H9 (cell line): ENCODE measurements around the gene RABGAP1L. TPM values are rescaled to one million over a fixed set of nuclear protein-coding genes. Genes with fewer than 3 reads are reported as not detected.

Experiments
- DNase-seq: peaks from one replicate; pipeline ENCODE4 v3.0.0-alpha.2; 2017
- H2AFZ ChIP-seq: one replicate; pipeline ENCODE4 v1.6.1; 2013; ENCODE audit warnings: mild to moderate bottlenecking, low read length, control low read depth, moderate library complexity
- H2AK5ac ChIP-seq: 2 replicates; pipeline ENCODE4 v1.6.1; 2013; ENCODE audit warnings: low read length, control low read depth, mixed read lengths; ENCODE audit not compliant: insufficient read length
- H2BK120ac ChIP-seq: one replicate; pipeline ENCODE4 v1.6.1; 2013; ENCODE audit warnings: low read depth, mild to moderate bottlenecking, low read length, control low read depth, inconsistent platforms; ENCODE audit not compliant: poor library complexity, severe bottlenecking
- H2BK12ac ChIP-seq: 2 replicates; pipeline ENCODE4 v1.6.1; 2013; ENCODE audit warnings: low read length, control low read depth, mixed read lengths, low read depth; ENCODE audit not compliant: insufficient read length
- H2BK15ac ChIP-seq: 2 replicates; pipeline ENCODE4 v1.6.1; 2013; ENCODE audit warnings: low read depth, low read length, control low read depth
- H2BK20ac ChIP-seq: one replicate; pipeline ENCODE4 v1.6.1; 2013; ENCODE audit warnings: low read depth, mild to moderate bottlenecking, low read length, control low read depth, inconsistent platforms; ENCODE audit not compliant: poor library complexity, severe bottlenecking
- H2BK5ac ChIP-seq: 2 replicates; pipeline ENCODE4 v1.6.1; 2013; ENCODE audit warnings: low read length, control low read depth, mixed read lengths; ENCODE audit not compliant: insufficient read length
- H3K14ac ChIP-seq: 2 replicates; pipeline ENCODE4 v1.6.1; 2013; ENCODE audit warnings: low read length, control low read depth; ENCODE audit not compliant: insufficient read depth
- H3K18ac ChIP-seq: 2 replicates; pipeline ENCODE4 v1.6.1; 2013; ENCODE audit warnings: low read depth, mild to moderate bottlenecking, mixed read lengths, low read length, control low read depth; ENCODE audit not compliant: insufficient read length
- H3K23ac ChIP-seq: 2 replicates; pipeline ENCODE4 v1.6.1; 2013; ENCODE audit warnings: low read length, control low read depth, mixed read lengths, low read depth; ENCODE audit not compliant: insufficient read length
- H3K23me2 ChIP-seq: 2 replicates; pipeline ENCODE4 v1.6.1; 2013; ENCODE audit warnings: low read depth, mild to moderate bottlenecking, mixed read lengths, low read length, control low read depth; ENCODE audit not compliant: insufficient read length, poor library complexity, severe bottlenecking
- H3K27ac ChIP-seq: 2 replicates; pipeline ENCODE4 v1.5.1; 2013; ENCODE audit warnings: low read length, control low read depth, mixed read lengths, low read depth; ENCODE audit not compliant: insufficient read length
- H3K27me3 ChIP-seq: 2 replicates; pipeline ENCODE4 v1.6.1; 2013; ENCODE audit warnings: low read length, control low read depth, inconsistent platforms; ENCODE audit not compliant: insufficient read depth
- H3K4ac ChIP-seq: 2 replicates; pipeline ENCODE4 v1.6.1; 2013; ENCODE audit warnings: low read depth, mild to moderate bottlenecking, control low read depth, inconsistent platforms, low read length, moderate library complexity
- H3K4me1 ChIP-seq: 2 replicates; pipeline ENCODE4 v1.6.1; 2013; ENCODE audit warnings: low read length, control low read depth, inconsistent platforms; ENCODE audit not compliant: insufficient read depth
- H3K4me2 ChIP-seq: 2 replicates; pipeline ENCODE4 v1.6.1; 2013; ENCODE audit warnings: low read length, control low read depth, mixed read lengths; ENCODE audit not compliant: insufficient read length, insufficient read depth
- H3K56ac ChIP-seq: 2 replicates; pipeline ENCODE4 v1.6.1; 2013; ENCODE audit warnings: low read depth, mild to moderate bottlenecking, mixed read lengths, low read length, control low read depth; ENCODE audit not compliant: insufficient read length
- H3K79me1 ChIP-seq: 2 replicates; pipeline ENCODE4 v1.6.1; 2013; ENCODE audit warnings: low read depth, mild to moderate bottlenecking, moderate library complexity, low read length, control low read depth, inconsistent platforms; ENCODE audit not compliant: insufficient read depth, poor library complexity, severe bottlenecking
- H3K79me2 ChIP-seq: 2 replicates; pipeline ENCODE4 v1.6.1; 2013; ENCODE audit warnings: low read length, control low read depth, inconsistent platforms; ENCODE audit not compliant: insufficient read depth
- H3K9ac ChIP-seq: 2 replicates; pipeline ENCODE4 v1.6.1; 2013; ENCODE audit warnings: low read length, control low read depth, mixed read lengths; ENCODE audit not compliant: insufficient read length; ENCODE audit errors: extremely low read depth
- H3K9me3 ChIP-seq: one replicate; pipeline ENCODE4 v1.6.1; 2013; ENCODE audit warnings: low read depth, low read length, inconsistent platforms; ENCODE audit not compliant: control insufficient read depth
- H3T11ph ChIP-seq: one replicate; pipeline ENCODE4 v1.6.1; 2013; ENCODE audit warnings: mild to moderate bottlenecking, low read length, control low read depth, inconsistent platforms
- H4K20me1 ChIP-seq: one replicate; pipeline ENCODE4 v1.6.1; 2013; ENCODE audit not compliant: control insufficient read depth, insufficient read length, insufficient read depth
- H4K5ac ChIP-seq: 2 replicates; pipeline ENCODE4 v1.6.1; 2013; ENCODE audit warnings: low read depth, mild to moderate bottlenecking, mixed read lengths, low read length, control low read depth; ENCODE audit not compliant: insufficient read length
- H4K8ac ChIP-seq: replicated peaks from 2 replicates; pipeline ENCODE4 v1.6.1; 2013; ENCODE audit warnings: low read length, control low read depth, mixed read lengths, low read depth; ENCODE audit not compliant: insufficient read length
- H4K91ac ChIP-seq: 2 replicates; pipeline ENCODE4 v1.6.1; 2013; ENCODE audit warnings: low read depth, mild to moderate bottlenecking, moderate library complexity, mixed read lengths, low read length, control low read depth; ENCODE audit not compliant: insufficient read length
- H3K27ac Mint-ChIP-seq, 3 experiments: 2 replicates in 2 of 3; 3 replicates in 1 of 3; pipeline ENCODE4 v1.8.0; 2020 to 2021; ENCODE audit warnings: mixed read lengths in 3 of 3, mild to moderate bottlenecking in 1 of 3, moderate library complexity in 1 of 3
- H3K27me3 Mint-ChIP-seq: 2 replicates; pipeline ENCODE4 v1.8.0; 2021; ENCODE audit warnings: low read depth, mild to moderate bottlenecking, moderate library complexity, mixed read lengths
- H3K36me3 Mint-ChIP-seq, 3 experiments: 2 replicates in 2 of 3; 3 replicates in 1 of 3; pipeline ENCODE4 v1.8.0; 2020 to 2021; ENCODE audit warnings: low read depth in 3 of 3, mixed read lengths in 3 of 3; ENCODE audit not compliant: insufficient read depth in 1 of 3
- H3K4me1 Mint-ChIP-seq, 2 experiments: 2 replicates each; pipeline ENCODE4 v1.8.0; 2020; ENCODE audit warnings: mixed read lengths in 2 of 2
- H3K4me3 Mint-ChIP-seq, 2 experiments: 2 replicates in 1 of 2; 3 replicates in 1 of 2; pipeline ENCODE4 v1.8.0; 2020 to 2021; ENCODE audit warnings: mild to moderate bottlenecking in 2 of 2, mixed read lengths in 2 of 2, moderate library complexity in 1 of 2
- H3K9me3 Mint-ChIP-seq, 2 experiments: 2 replicates in 1 of 2; 3 replicates in 1 of 2; pipeline ENCODE4 v1.8.0; 2020; ENCODE audit warnings: mild to moderate bottlenecking in 2 of 2, mixed read lengths in 2 of 2, moderate library complexity in 1 of 2
- CTCF ChIP-seq: fragments of 200-600 bp; sonication (generic); conservative IDR thresholded peaks from 3 replicates; pipeline ENCODE4 v1.8.0; 2021; ENCODE audit warnings: antibody characterized with exemption, mild to moderate bottlenecking
- WGBS: extraction: QIAGEN DNeasy Blood & Tissue Kit; methylation state at CpG from one replicate; pipeline ENCODE4 v1.1.7; 2013; ENCODE audit warnings: missing lambda C conversion rate, low lambda C conversion rate, mixed read lengths; ENCODE audit not compliant: insufficient read length; ENCODE audit errors: extremely low coverage; 5-methylcytosine and 5-hydroxymethylcytosine counted together
- total RNA-seq: library from RNA; stranded (reverse); gene quantifications from 2 replicates; pipeline ENCODE4 v1.2.1, GENCODE V29; 2021

Gene RABGAP1L
- total RNA-seq, 1 experiment from 2014 or later: 147 TPM

- no peaks in the 10 kb centered on the region; the same call in 1 of the 2 replicates for H3K27me3 Mint-ChIP-seq
Observed at GRCh38 chr1:174663358-174663757, 504.0 kb downstream of the RABGAP1L start.

More at GRCh38 chr1:174663358-174663757, 504.0 kb downstream of the RABGAP1L start:
- Histone ChIP-seq H3T11ph (no peak overlapping the region), H3K18ac (no peak overlapping the region), H4K20me1 (no peaks in the 10 kb centered on the region), H2BK12ac (no peak overlapping the region), H3K9ac (no peak overlapping the region), H2BK15ac (no peak overlapping the region), H3K9me3 (no peaks in the 10 kb centered on the region), H2AFZ (no peak overlapping the region), H2BK120ac (no peak overlapping the region), H3K4me2 (no peak overlapping the region), H3K23me2 (no peaks in the 10 kb centered on the region), H2AK5ac (no peak overlapping the region), H2BK20ac (no peak overlapping the region), H3K14ac (no peak overlapping the region), H3K23ac (no peak overlapping the region), H3K79me1 (no peaks in the 10 kb centered on the region), H4K8ac (no peak overlapping the region), H4K5ac (no peak overlapping the region), H3K4ac (no peak overlapping the region), H4K91ac (no peak overlapping the region), H3K4me1 (no peaks in the 10 kb centered on the region), H3K56ac (no peak overlapping the region), H2BK5ac (no peak overlapping the region), H3K27me3 (no peaks in the 10 kb centered on the region), H3K79me2 (no peaks in the 10 kb centered on the region), H3K27ac (no peak overlapping the region)
- WGBS: no CpG with 5 or more reads among the region's 4 CpGs
- Mint-ChIP-seq H3K27ac (no peak overlapping the region), H3K4me3 (no peak overlapping the region), H3K4me1 (peaks cover 0 to 4% of the 10 kb centered on the region in 2 experiments; a peak in 1 of 4 replicates), H3K36me3 (no peaks in the 10 kb centered on the region), H3K9me3 (no peaks in the 10 kb centered on the region)
- no peak for DNase-seq
- no peak for TF ChIP-seq CTCF
